Gastroesophageal sphincter (tissue), 4 donors: ENCODE data around the gene TMEM141. TPM values are rescaled to one million over a fixed set of nuclear protein-coding genes. Genes with fewer than 3 reads are reported as not detected.
"Not testable (repeated sequence)": the region's sequence is repeated elsewhere in the genome, so short reads cannot be mapped to it uniquely, and the experiment has no call there.

Experiments used
- ATAC-seq: fragments of 150-250 bp; one replicate; pipeline ENCODE4 v1.9.1; 2016; ENCODE audit warnings: mild to moderate bottlenecking, moderate library complexity
- H3K27ac ChIP-seq, 4 donors: fragments of 200-600 bp; sonication (generic) in 3 of 4; 1 replicate in 3 of 4; 2 replicates in 1 of 4; pipeline ENCODE4 v1.5.1; 2016 to 2019
- H3K27me3 ChIP-seq: fragments of 200-600 bp; sonication (generic); one replicate; pipeline ENCODE4 v1.5.1; 2019
- H3K36me3 ChIP-seq, 2 donors: fragments of 200-600 bp; sonication (generic); one replicate each; pipeline ENCODE4 v1.5.1; 2019; ENCODE audit warnings: control low read depth in 1 of 2
- H3K4me1 ChIP-seq, 3 donors: fragments of 200-600 bp; sonication (generic); 1 replicate in 2 of 3; 2 replicates in 1 of 3; pipeline ENCODE4 v1.5.1; 2016 to 2019; ENCODE audit warnings: control low read depth in 2 of 3
- H3K4me3 ChIP-seq, 2 donors: fragments of 200-600 bp; sonication (generic); one replicate each; pipeline ENCODE4 v1.5.1; 2019; ENCODE audit warnings: mild to moderate bottlenecking in 1 of 2, moderate library complexity in 1 of 2
- H3K9me3 ChIP-seq, 3 donors: fragments of 200-600 bp; sonication (generic); one replicate each; pipeline ENCODE4 v1.5.1; 2017 to 2019; ENCODE audit warnings: control low read depth in 2 of 3
- CTCF ChIP-seq, 4 experiments: fragments of 200-600 bp in 2 of 4; fragments of 450-650 bp in 2 of 4; sonication (generic) in 1 of 4; IDR thresholded peaks; one replicate each; pipeline ENCODE4 v1.5.1; 2017 to 2019; ENCODE audit warnings: antibody characterized with exemption in 4 of 4, mild to moderate bottlenecking in 2 of 4, moderate library complexity in 2 of 4
- EP300 ChIP-seq: sonication (generic); formaldehyde crosslinking; IDR thresholded peaks from one replicate; pipeline ENCODE4 v1.6.1; 2017; ENCODE audit warnings: antibody characterized with exemption, mild to moderate bottlenecking
- POLR2A ChIP-seq, 2 donors: fragments of 450-650 bp; IDR thresholded peaks; one replicate each; pipeline ENCODE4 v1.6.1; 2017; ENCODE audit warnings: antibody characterized with exemption in 2 of 2, mild to moderate bottlenecking in 2 of 2, moderate library complexity in 1 of 2
- POLR2AphosphoS5 ChIP-seq: sonication (generic); formaldehyde crosslinking; IDR thresholded peaks from one replicate; pipeline ENCODE4 v1.6.1; 2017; ENCODE audit warnings: antibody characterized with exemption
- WGBS, 2 donors: methylation state at CpG; one replicate each; pipeline ENCODE4 v1.1.5; 2018; ENCODE audit warnings: low coverage in 1 of 2; 5-methylcytosine and 5-hydroxymethylcytosine counted together
- small RNA-seq, 4 donors: library from RNA; depleted of rRNA; stranded (forward); fragments of <200 nt; gene quantifications; one replicate each; pipeline ENCODE3, GENCODE V24; 2016
- total RNA-seq, 4 donors: library from RNA; depleted of rRNA; stranded (reverse); fragments of >200 nt; gene quantifications; one replicate each; pipeline ENCODE4 v1.1.0, GENCODE V29; 2016

The TMEM141 gene
- total RNA-seq, 4 donors from 2014 or later, result 33.0 to 51.5 (median 40.4) TPM

DNA sequence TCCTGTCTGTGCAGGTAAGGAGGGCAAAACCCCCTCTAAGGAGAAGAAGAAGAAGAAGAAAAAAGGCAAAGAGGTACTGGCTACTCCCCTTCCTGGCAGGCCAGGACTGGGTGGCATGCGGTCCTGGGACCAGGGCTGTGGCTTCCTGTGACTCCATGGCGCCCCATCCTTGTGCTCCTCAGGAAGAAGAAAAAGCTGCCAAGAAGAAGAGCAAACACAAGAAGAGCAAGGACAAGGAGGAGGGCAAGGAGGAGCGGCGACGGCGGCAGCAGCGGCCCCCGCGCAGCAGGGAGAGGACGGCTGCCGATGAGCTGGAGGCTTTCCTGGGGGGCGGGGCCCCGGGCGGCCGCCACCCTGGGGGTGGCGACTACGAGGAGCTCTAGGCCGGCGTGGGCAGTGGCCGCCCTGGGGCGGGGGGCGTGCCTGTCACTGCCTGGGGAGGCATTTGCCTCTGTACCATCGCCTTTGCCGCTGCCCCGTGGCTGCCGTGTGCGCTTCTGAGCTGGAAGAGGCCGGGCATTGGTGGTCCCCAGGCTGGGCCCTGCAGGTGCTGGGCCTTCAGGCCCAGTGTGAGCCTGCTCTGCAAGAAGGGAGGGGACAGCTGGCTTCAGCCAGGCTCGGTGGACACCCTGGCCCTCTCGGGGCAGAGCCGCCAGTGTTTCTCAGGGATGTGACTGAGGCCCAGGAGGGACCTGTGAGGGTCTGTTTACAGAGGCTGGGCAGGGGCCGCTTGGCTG is 49.2 kb downstream of the TMEM141 start:
- Histone ChIP-seq H3K4me1 (peaks cover 0 to 48% (median 29%) of the 10 kb centered on the region in 3 donors), H3K4me3 (no peak overlapping the region), H3K27me3 (peaks cover 29% of the 10 kb centered on the region), H3K9me3 (no peaks in the 10 kb centered on the region), H3K36me3 (peaks cover 0 to 57% of the 10 kb centered on the region in 2 donors), H3K27ac (no peak overlapping the region)
- TF ChIP-seq EP300, result no peak
- TF ChIP-seq POLR2A (IDR thresholded peaks at IDR 0.05), result no peak
- no peak for TF ChIP-seq POLR2AphosphoS5
- 73% methylated on average over 19 of the region's 32 CpGs; no CpG with 5 or more reads in 1 of the 2 donors for WGBS, 2 donors
- no peak for ATAC-seq

DNA sequence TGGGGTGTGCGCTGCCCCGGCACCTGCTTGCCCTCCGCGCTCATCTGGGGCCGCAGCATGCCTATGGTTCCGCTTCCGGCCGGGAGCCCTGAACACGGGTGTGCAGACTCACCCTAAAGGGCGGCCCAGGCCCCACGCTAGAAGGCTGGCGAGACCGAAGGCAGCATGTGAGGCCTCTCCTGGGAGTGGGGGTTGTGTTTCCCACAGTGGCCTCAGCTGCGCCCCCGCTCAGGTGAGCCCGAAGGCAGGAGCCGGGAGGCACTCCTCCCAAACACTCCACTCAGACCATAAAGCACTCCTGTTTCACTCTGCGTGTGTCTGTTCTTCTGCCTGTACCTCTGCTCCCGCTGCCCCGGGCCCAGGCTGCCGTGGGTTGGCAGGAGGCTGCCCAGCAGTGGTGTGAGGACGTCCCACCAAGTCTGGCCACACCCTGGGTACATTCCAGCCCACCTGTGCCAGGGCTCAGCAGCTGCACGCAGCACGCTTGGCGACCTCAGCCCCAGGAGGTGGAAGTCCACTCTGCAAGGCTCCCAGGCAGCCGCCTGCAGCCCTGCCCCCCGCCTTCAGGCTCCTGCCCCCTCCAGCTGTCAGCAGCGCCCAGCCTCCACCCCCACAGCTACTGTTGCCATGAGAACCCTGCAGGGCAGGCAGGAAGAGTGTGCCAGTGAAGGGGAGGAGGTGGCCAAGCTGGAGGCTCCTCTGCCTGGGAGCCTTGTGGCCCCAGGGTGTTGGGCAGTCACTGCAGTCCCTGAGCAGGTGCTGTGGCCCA is 49.9 kb downstream of the TMEM141 start:
- H3K4me1 ChIP-seq, result peaks cover 0 to 55% (median 29%) of the 10 kb centered on the region in 3 donors
- TF ChIP-seq POLR2AphosphoS5 (no peak), EP300 (no peak), POLR2A (IDR thresholded peaks at IDR 0.05) (no peak), CTCF (IDR thresholded peaks at IDR 0.05) (no peak)
- H3K36me3 ChIP-seq, result peaks cover 0 to 50% of the 10 kb centered on the region in 2 donors
- no peak overlapping the region for H3K27ac ChIP-seq
- no peaks in the 10 kb centered on the region for H3K9me3 ChIP-seq
- peaks cover 36% of the 10 kb centered on the region for H3K27me3 ChIP-seq
- no peak overlapping the region for H3K4me3 ChIP-seq
- no peak for ATAC-seq
- WGBS, 2 donors, result 20 to 79% methylated on average over 1 to 5 of the region's 28 CpGs

- Histone ChIP-seq H3K4me3 (peak overlapping the region in 1 of 2 donors; percentile 53), H3K4me1 (peaks cover 0 to 63% (median 33%) of the 10 kb centered on the region in 3 donors), H3K36me3 (peaks cover 0 to 42% of the 10 kb centered on the region in 2 donors), H3K27me3 (peaks cover 44% of the 10 kb centered on the region)
- not testable (repeated sequence) for H3K9me3 ChIP-seq, H3K27ac ChIP-seq, ATAC-seq
- WGBS, 2 donors, result no CpG with 5 or more reads among the region's 16 CpGs
Observed at GRCh38 chr9:136841646-136842379, 50.7 kb downstream of the TMEM141 start.

- H3K9me3 ChIP-seq, result not testable (repeated sequence)
- peaks cover 50% of the 10 kb centered on the region for H3K27me3 ChIP-seq
- peak; percentile 83 for ATAC-seq
- TF ChIP-seq CTCF (IDR thresholded peaks at IDR 0.05), result peak in 3 of 4 experiments; percentile 86 to 95 (median 87)
- peak; percentile 5 for TF ChIP-seq POLR2AphosphoS5
- peak within 1 kb of the TSS in 3 of 4 donors; percentile 46 to 66 (median 47) for H3K27ac ChIP-seq
- no CpG with 5 or more reads among the region's 27 CpGs for WGBS, 2 donors
- H3K36me3 ChIP-seq, result peaks cover 0 to 36% of the 10 kb centered on the region in 2 donors
- peak within 1 kb of the TSS; percentile 34 to 53 for H3K4me3 ChIP-seq
- H3K4me1 ChIP-seq, result peaks cover 0 to 69% (median 39%) of the 10 kb centered on the region in 3 donors
Observed at GRCh38 chr9:136842380-136842948, 51.3 kb downstream of the TMEM141 start, which contains the start of gene AJM1. AJM1 (plus strand) TSS chr9:136842478; CDS start chr9:136844415, 1,937 bp downstream.

Small RNAs within 50 kb of the gene (small RNA-seq; reads per million reads assigned to genes)
- gene AL355987.2, result 0 reads per million in 4 donors
- 0 reads per million in 4 donors for gene ATP6V1G1P3
- gene MIR4292, result 0 reads per million in 4 donors
- gene MIR6722, result 0 reads per million in 4 donors

Other genes starting within 250 kb of the TMEM141 start
- gene NOTCH1, start 245.3 kb upstream of the TMEM141 start, total RNA-seq, result 10 to 100 TPM; 31.1 to 72.1 (median 44.0) TPM
- 10 to 100 TPM; 38.8 to 81.0 (median 56.4) TPM for gene EGFL7, start 128.4 kb upstream of the TMEM141 start, total RNA-seq
- 10 to 100 TPM; 28.8 to 43.6 (median 38.4) TPM for gene AGPAT2, start 103.9 kb upstream of the TMEM141 start, total RNA-seq
- 10 to 100 TPM in 2 of 4 donors, 1 to 10 TPM in 2; 7.8 to 24.4 (median 11.2) TPM for gene DIPK1B, start 78.8 kb upstream of the TMEM141 start, total RNA-seq
- 10 to 100 TPM in 2 of 4 donors, 1 to 10 TPM in 2; 3.9 to 16.5 (median 9.9) TPM for gene LCN10, start 48.4 kb upstream of the TMEM141 start, total RNA-seq
- 10 to 100 TPM; 16.2 to 31.4 (median 22.7) TPM for gene LCN6, start 42.8 kb upstream of the TMEM141 start, total RNA-seq
- not detected for gene LCN8, start 33.1 kb upstream of the TMEM141 start, total RNA-seq
- not detected for gene LCN15, start 26.8 kb upstream of the TMEM141 start, total RNA-seq
- 1 to 10 TPM in 3 of 4 donors, not detected in 1; 1.4 to 3.4 (median 2.0) TPM for gene CCDC183, start 5.0 kb downstream of the TMEM141 start, total RNA-seq
- 100 to 1,000 TPM in 1 of 4 donors, 10 to 100 TPM in 3; 54.8 to 109 (median 71.2) TPM for gene RABL6, start 16.6 kb downstream of the TMEM141 start, total RNA-seq
- 10 to 100 TPM in 1 of 4 donors, 1 to 10 TPM in 3; 2.5 to 10.9 (median 5.7) TPM for gene AJM1, start 51.1 kb downstream of the TMEM141 start, total RNA-seq
- gene PHPT1, start 58.1 kb downstream of the TMEM141 start, total RNA-seq, result 10 to 100 TPM; 33.7 to 63.5 (median 43.7) TPM
- 1 to 10 TPM; 1.0 to 2.2 (median 1.8) TPM for gene MAMDC4, start 61.0 kb downstream of the TMEM141 start, total RNA-seq
- gene EDF1, start 75.0 kb downstream of the TMEM141 start, total RNA-seq, result 100 to 1,000 TPM; 283 to 353 (median 323) TPM
- 10 to 100 TPM in 2 of 4 donors, 1 to 10 TPM in 2; 3.8 to 17.1 (median 11.1) TPM for gene TRAF2, start 95.2 kb downstream of the TMEM141 start, total RNA-seq
- gene FBXW5, start 153.4 kb downstream of the TMEM141 start, total RNA-seq, result 100 to 1,000 TPM; 171 to 310 (median 236) TPM
- gene C8G, start 153.9 kb downstream of the TMEM141 start, total RNA-seq, result not detected
- not detected for gene LCN12, start 160.9 kb downstream of the TMEM141 start, total RNA-seq
- 100 to 1,000 TPM in 1 of 4 donors, 10 to 100 TPM in 2, 1 to 10 TPM in 1; 7.4 to 132 (median 29.7) TPM for gene PTGDS, start 186.2 kb downstream of the TMEM141 start, total RNA-seq
- under 1 TPM in 2 of 4 donors, not detected in 2; 0.40 TPM for gene LCNL1, start 191.6 kb downstream of the TMEM141 start, total RNA-seq
- gene PAXX, start 201.1 kb downstream of the TMEM141 start, total RNA-seq, result 10 to 100 TPM; 24.2 to 42.6 (median 36.1) TPM
- 1 to 10 TPM in 3 of 4 donors, under 1 TPM in 1; 0.81 to 5.4 (median 2.2) TPM for gene CLIC3, start 205.2 kb downstream of the TMEM141 start, total RNA-seq
- 10 to 100 TPM; 13.5 to 24.3 (median 19.3) TPM for gene ABCA2, start 236.9 kb downstream of the TMEM141 start, total RNA-seq
- gene FUT7, start 240.7 kb downstream of the TMEM141 start, total RNA-seq, result under 1 TPM in 1 of 4 donors, not detected in 3; 0.20 TPM